ENCODE data around the gene BDP1. TPM values are rescaled to one million over a fixed set of nuclear protein-coding genes. Genes with fewer than 3 reads are reported as not detected.

The BDP1 gene
- polyA plus RNA-seq, 2 of the 4 experiments (the other 2 are of a cell fraction) = 8.6 to 27.2 TPM

GRCh38 chr5:71454913-71455312 lies 538 bp upstream of the BDP1 start:
- Histone ChIP-seq H3K27ac (peak overlapping the region; percentile 86 to 95; a peak in 5 of 6 replicates), H3K4me3 (peak overlapping the region; percentile 72), H3K9me3 (no peaks in the 10 kb centered on the region), H3K4me1 (peaks cover 17% of the 10 kb centered on the region; the same call in 1 of the 3 replicates), H3K4me2 (peak overlapping the region; percentile 84)
- WGBS (ENCODE audit: missing lambda C conversion rate) = 59% methylated on average over 19 of the region's 19 CpGs
- ATAC-seq = 0 out of 6 replicates have a peak, but pooled peaks of 1 of the 2 experiments have one; percentile 2
- DNase-seq (ENCODE audit: low read depth in 1 of 2, low spot score in 1 of 2) = no peak
- no peak for FAIRE-seq
- ChIA-PET CTCF (interaction anchor here (0.5 to 1.6 kb wide), 3 partner anchors 10 to 20 kb away, joined by 4 to 6 read pairs (median 5); no protein-coding TSS in a partner anchor), POLR2A (interaction anchor here (1.0 to 1.2 kb wide), 3 partner anchors 14 to 21 kb away, joined by 3 to 6 read pairs (median 3); no protein-coding TSS in a partner anchor)
- TF ChIP-seq SMC3 (IDR thresholded peaks at IDR 0.05) (no peak), RFX5 (IDR thresholded peaks at IDR 0.05) (no peak), FOSB (CRISPR knock-in tag; IDR thresholded peaks at IDR 0.05) (no peak), KDM1A (IDR thresholded peaks at IDR 0.05; ENCODE audit: low read depth) (no peak), POLR2A (IDR thresholded peaks at IDR 0.05; ENCODE audit: low read length) (no peak), PHF8 (IDR thresholded peaks at IDR 0.05; ENCODE audit: borderline replicate concordance, low read depth) (no peak)

DNA sequence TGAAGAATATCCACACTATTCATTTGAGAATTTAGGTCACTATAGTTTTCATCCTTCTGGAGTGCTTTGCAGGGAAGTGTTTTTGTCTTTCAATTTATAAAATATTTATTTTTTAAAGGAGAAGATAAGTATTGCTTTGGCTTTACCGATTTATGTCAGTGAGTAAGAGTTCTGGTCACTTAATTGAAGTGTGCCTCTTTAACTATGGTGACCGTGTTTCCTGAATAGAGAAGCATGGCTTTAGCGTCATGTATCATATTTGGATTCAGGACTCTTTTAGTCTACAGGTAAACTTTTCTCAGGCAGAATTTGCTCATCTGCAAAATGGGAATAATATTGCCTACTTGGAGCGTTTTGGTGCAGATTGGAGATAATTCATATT lies 902 bp downstream of the BDP1 start:
- DNase-seq (ENCODE audit: low read depth in 1 of 2, low spot score in 1 of 2) = no peak
- ChIA-PET CTCF (interaction anchor here (1.0 to 1.6 kb wide), 3 partner anchors 8 to 22 kb away, joined by 3 to 6 read pairs (median 5); no protein-coding TSS in a partner anchor), POLR2A (interaction anchor here (0.7 kb wide), 1 partner anchor 27 kb away, joined by 3 read pairs; no protein-coding TSS in a partner anchor)
- ATAC-seq = no peak
- no peak for TF ChIP-seq HOXB13 (CRISPR knock-in tag; IDR thresholded peaks at IDR 0.05; ENCODE audit: low read depth)
- TF ChIP-seq, protein P1, sequence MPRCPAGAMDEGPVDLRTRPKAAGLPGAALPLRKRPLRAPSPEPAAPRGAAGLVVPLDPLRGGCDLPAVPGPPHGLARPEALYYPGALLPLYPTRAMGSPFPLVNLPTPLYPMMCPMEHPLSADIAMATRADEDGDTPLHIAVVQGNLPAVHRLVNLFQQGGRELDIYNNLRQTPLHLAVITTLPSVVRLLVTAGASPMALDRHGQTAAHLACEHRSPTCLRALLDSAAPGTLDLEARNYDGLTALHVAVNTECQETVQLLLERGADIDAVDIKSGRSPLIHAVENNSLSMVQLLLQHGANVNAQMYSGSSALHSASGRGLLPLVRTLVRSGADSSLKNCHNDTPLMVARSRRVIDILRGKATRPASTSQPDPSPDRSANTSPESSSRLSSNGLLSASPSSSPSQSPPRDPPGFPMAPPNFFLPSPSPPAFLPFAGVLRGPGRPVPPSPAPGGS (IDR thresholded peaks at IDR 0.05) = no peak
- TF ChIP-seq RAD21 (conservative IDR thresholded peaks at IDR 0.05 in 1 of 2, IDR thresholded peaks at IDR 0.05 in 1 of 2) = no peak
- TF ChIP-seq HEYL (CRISPR knock-in tag; IDR thresholded peaks at IDR 0.05) = no peak
- no peak for TF ChIP-seq E2F6 (IDR thresholded peaks at IDR 0.05; ENCODE audit: borderline replicate concordance, low read depth)
- no peak for TF ChIP-seq POLR2AphosphoS2 (conservative IDR thresholded peaks at IDR 0.05; ENCODE audit: low read length)
- no peak; the same call in 2 of the 3 replicates for TF ChIP-seq CTCF (IDR thresholded peaks at IDR 0.05)
- TF ChIP-seq SMC3 (IDR thresholded peaks at IDR 0.05) = no peak
- TF ChIP-seq SREBF2 (IDR thresholded peaks at IDR 0.05) = no peak
- TF ChIP-seq ZFP36 (IDR thresholded peaks at IDR 0.05; ENCODE audit: borderline replicate concordance, partially characterized antibody) = no peak
- TF ChIP-seq HMGXB4 (CRISPR knock-in tag; IDR thresholded peaks at IDR 0.05; ENCODE audit: borderline replicate concordance) = no peak
- no peak for TF ChIP-seq JUNB (IDR thresholded peaks at IDR 0.05)
- TF ChIP-seq, protein P2, sequence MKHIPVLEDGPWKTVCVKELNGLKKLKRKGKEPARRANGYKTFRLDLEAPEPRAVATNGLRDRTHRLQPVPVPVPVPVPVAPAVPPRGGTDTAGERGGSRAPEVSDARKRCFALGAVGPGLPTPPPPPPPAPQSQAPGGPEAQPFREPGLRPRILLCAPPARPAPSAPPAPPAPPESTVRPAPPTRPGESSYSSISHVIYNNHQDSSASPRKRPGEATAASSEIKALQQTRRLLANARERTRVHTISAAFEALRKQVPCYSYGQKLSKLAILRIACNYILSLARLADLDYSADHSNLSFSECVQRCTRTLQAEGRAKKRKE (CRISPR knock-in tag; IDR thresholded peaks at IDR 0.05; ENCODE audit: low read depth) = no peak
- TF ChIP-seq EHF (CRISPR knock-in tag; IDR thresholded peaks at IDR 0.05) = no peak
- TF ChIP-seq RFX5 (IDR thresholded peaks at IDR 0.05) = no peak
- TF ChIP-seq FOSB (CRISPR knock-in tag; IDR thresholded peaks at IDR 0.05) = no peak
- no peak for TF ChIP-seq FOXS1 (CRISPR knock-in tag; IDR thresholded peaks at IDR 0.05)
- Histone ChIP-seq H3K4me1 (peaks cover 17% of the 10 kb centered on the region; the same call in 1 of the 3 replicates), H3K9me3 (no peaks in the 10 kb centered on the region), H3K4me2 (peak overlapping the region; percentile 79), H3K4me3 (peak overlapping the region; percentile 72), H3K27ac (peak overlapping the region; percentile 86 to 95)
- FAIRE-seq = no peak
- 4% methylated on average over 4 of the region's 4 CpGs for WGBS (ENCODE audit: missing lambda C conversion rate)

Measured in A549 (cell line).